ENCODE measurements around the gene CCN6.
"Not testable (repeated sequence)": the region's sequence is repeated elsewhere in the genome, so short reads cannot be mapped to it uniquely, and the experiment has no call there.

CCN6 gene

DNA sequence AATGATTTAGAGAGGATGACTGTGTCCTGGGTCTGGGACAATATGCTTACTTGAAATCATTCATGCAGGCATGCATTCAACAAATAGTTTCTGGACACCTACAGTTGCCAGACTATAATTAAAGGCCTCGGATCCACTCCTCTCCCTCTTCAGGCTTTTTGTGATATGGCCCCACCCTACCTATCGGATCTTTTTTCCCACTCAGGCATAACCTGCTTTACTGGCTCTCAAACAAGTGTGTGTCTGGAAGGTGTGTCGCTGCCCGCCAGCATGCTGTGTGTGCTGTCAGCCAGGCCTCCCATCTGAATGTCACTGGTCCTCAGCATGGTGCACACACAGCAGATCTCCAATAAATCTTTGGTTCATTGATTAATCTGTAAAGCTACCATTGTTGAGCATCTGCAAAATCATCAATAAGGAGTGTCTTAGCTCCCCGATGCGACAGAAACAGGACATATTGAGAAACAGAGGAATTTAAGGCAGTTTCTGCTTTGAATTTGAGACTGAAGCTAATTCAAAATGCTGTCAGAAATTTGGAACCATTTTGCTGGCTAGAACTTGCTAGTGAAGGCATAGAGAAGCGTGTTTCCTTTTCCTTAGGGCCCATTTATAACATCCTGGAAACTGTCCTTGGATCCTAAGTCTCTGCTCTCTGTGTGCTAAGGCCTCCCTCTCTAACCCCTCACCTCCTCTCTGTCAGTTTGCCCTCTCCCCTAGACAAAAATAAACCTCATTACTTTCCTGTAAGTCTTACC, 23.5 kb upstream of the CCN6 start:
- DNase-seq (ENCODE audit: low read depth): no peak

DNA sequence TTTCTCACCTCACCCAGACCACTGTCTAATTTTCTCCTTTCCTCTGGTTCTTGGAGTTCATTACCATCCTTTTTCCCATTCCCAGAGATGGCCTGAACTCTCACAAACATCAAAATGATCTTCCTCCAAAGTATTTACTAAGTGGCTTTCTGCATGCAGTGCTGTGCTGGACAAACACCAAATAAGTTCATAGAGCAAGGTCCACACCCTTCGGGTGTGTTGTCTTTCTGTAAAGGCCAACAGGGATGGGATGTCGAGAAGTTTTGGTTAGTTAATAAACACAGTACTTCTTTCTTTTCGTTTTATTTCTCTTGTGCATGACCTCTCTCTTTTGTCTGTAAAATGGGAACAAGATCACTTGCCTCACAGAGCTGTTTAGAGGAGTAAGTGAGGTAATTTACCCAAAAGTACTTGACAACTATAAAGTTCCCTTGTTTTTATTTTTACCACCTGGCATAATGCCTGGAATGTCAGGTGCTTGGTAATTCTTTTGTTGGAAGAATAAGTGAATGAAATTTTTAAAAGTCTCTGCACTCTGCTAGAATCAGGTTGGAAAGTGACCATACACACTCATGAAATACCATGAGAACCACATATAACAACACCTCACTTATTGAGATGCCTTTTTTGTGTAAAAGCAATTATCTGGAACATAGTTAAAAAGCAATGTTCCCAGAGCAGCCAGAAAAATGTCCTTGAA, 22.8 kb upstream of the CCN6 start:
- DNase-seq (ENCODE audit: low read depth): no peak

- DNase-seq (ENCODE audit: low read depth): no peak
Measured at GRCh38 chr6:112031960-112032359, 21.9 kb upstream of the CCN6 start.

DNA sequence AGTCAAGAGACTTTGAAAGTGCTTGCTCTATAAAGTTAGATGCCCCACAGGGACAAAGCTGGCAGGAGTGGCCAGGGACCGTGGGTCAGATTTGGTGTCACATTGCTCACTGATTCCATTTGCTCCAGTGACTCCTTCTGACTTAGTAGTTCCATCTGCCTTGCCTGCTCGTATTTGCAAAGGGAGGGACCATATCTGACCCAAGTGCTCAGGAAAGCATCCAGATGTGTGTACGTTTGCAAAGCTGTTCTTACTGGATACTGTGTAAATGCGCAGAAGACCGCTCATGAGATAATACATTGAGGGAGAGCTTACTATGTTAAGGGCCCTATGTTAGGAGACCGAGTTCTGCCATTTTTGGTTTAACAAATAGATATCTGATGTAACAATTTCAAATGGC, 21.2 kb upstream of the CCN6 start:
- no peak for DNase-seq (ENCODE audit: low read depth)

DNA sequence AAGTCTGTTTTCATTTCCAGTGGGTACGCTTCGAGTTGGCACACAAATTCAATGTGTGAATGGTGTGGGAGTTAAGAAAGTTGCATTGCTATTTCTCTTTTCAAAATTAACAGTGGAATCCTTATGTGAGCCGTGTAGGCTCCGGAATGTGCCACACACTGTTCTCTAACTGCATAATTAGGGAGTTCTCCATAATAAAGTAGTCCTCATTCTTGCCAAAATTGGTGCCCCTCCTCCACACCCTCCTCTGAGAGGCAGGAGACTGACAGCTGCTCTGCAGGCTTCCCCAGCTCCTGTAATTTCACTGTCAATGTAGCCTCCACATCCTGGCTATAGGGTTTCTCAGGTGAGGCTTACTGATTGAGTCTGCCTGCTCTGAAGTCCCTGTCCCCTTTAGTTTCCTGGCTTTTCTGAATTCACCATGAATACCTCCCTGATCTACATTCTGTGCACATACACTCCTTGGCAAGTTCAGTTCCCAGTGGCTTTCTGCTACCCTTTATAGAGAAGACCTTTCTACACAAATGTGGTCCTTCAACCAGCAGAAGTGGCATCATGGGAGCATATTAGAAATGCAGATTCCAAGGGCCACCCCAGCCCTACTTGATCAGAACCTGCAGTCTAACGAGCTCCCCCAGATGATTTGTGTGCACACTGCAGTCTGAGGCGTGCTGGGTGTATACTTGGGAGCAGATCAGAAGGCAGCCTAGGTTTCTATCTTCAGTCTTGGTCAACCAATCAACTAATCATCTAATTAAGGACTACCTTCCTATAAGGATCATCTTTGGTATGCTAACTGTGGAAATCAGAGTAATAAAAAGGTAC, 19.9 kb upstream of the CCN6 start:
- DNase-seq (ENCODE audit: low read depth): no peak

- DNase-seq (ENCODE audit: low read depth): no peak
Measured at GRCh38 chr6:112034616-112034995, 19.3 kb upstream of the CCN6 start.

DNA sequence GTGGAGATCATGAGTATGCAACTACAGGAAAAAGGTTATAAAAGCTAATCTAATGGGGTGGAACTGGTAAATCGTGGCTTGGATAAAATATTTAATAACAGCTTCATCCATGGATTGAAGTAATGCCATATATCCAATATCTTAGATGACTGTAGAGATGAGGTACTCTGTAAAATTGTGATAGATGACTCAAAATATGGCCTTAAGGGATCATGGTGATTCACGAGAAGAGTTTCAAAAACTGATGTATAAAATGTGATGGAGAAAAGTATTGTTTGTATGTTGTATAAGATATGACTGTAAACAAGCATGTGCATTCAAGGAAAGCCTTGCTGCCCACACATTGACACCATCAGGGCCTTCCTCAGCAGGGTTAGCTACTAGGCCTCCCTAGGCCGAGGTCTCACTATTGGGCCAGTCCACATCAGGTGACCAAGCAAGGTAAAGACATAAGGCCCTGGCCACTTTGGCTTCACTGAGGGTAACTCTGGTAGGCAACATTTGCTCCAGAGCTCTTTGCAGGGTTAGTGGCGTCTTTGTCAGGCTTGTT, 17.7 kb upstream of the CCN6 start:
- no peak for DNase-seq (ENCODE audit: low read depth)

GRCh38 chr6:112037783-112038216, 16.1 kb upstream of the CCN6 start:
- no peak for DNase-seq (ENCODE audit: low read depth)

- DNase-seq (ENCODE audit: low read depth): no peak
Measured at GRCh38 chr6:112038268-112038667, 15.6 kb upstream of the CCN6 start.

- no peak for DNase-seq (ENCODE audit: low read depth)
Measured at GRCh38 chr6:112038756-112039430, 15.0 kb upstream of the CCN6 start.

DNA sequence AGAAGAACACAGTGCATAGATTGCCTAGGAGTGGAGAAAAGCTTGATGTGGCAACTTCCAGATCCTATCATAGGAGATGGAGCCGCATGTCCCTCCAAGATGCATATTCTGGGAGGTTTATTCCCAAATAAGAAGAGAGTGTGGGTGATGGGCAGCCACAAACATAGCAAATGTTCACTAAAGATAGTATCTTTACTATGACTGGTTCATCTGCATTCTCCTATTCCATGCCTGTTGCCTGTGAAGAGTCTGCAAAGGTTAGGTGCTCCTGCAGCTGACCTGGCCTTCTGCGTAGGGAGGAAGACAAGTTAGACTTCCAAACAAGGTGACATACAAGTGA, 14.5 kb upstream of the CCN6 start:
- no peak for DNase-seq (ENCODE audit: low read depth)

DNA sequence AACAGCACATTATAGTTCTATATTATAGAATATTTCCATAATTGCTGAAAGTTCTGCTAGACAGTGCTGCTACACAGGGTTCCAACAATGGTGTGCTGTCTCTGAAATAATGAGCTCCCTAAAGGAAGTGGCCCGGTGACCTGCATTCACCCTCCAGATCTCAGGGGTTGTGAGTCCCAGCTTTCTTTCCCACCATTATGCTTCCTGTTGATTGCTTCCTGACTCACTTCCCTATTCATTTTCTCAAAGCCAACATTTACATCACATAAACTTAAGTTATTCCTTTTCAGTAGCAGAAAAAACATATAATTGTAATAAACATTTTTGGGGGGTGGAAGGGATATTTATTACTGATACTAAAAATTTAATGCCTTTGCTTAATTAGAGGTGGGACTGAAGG, 12.9 kb upstream of the CCN6 start:
- DNase-seq (ENCODE audit: low read depth): no peak

DNA sequence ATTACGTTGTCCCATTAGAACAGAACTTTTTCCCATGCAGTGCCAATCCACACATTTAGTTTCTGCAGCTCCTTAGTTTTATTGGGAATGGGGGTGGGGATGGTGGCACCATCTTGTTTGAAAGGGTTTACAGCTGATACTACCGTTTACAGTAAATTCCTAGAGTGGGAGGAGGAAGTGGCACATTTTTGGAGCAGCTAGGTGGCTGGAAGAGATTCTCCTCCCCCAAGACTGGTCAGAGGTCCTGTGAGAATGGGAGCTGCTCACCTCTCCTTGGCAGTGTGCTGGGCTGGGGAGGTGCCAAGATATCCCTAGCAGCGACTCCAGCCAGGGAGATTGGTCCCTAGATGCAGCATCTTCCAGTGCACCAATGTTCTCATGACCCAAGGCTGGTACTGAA, 12.4 kb upstream of the CCN6 start:
- no peak for DNase-seq (ENCODE audit: low read depth)

- peak; percentile 87 for DNase-seq (ENCODE audit: low read depth)
Measured at GRCh38 chr6:112043032-112044007, 10.6 kb upstream of the CCN6 start.

DNA sequence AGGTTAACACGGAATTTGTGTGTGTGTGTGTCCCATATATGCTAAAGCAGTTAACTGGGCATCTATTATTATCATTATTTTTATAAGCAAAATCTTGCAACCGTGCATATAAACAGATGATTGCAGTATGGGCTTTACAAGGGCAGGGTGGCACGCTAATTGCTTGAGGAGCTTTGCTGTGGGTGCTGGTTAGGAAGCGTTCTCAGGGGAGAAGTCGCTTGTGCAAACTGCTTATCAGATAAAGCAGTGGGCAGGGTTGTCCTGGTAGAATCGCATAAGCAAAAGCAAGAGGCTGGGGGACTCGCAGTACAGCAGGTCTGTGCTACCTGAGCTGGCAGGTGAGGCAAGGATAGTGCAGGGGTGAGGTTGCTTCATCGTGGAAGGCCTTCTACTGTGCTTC, 9.7 kb upstream of the CCN6 start:
- no peak for DNase-seq (ENCODE audit: low read depth)

- DNase-seq (ENCODE audit: low read depth): no peak
Measured at GRCh38 chr6:112044856-112045255, 9.0 kb upstream of the CCN6 start.

DNA sequence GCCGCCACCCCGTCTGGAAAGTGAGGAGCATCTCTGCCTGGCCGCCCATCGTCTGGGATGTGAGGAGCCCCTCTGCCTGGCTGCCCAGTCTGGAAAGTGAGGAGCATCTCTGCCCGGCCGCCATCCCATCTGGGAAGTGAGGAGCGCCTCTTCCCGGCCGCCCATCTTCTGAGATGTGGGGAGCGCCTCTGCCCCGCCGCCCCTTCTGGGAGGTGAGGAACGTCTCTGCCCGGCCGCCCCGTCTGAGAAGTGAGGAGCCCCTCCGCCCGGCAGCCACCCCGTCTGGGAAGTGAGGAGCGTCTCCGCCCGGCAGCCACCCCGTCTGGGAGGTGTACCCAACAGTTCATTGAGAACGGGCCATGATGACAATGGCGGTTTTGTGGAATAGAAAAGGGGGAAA, 6.4 kb upstream of the CCN6 start:
- not testable (repeated sequence) for DNase-seq (ENCODE audit: low read depth)

DNA sequence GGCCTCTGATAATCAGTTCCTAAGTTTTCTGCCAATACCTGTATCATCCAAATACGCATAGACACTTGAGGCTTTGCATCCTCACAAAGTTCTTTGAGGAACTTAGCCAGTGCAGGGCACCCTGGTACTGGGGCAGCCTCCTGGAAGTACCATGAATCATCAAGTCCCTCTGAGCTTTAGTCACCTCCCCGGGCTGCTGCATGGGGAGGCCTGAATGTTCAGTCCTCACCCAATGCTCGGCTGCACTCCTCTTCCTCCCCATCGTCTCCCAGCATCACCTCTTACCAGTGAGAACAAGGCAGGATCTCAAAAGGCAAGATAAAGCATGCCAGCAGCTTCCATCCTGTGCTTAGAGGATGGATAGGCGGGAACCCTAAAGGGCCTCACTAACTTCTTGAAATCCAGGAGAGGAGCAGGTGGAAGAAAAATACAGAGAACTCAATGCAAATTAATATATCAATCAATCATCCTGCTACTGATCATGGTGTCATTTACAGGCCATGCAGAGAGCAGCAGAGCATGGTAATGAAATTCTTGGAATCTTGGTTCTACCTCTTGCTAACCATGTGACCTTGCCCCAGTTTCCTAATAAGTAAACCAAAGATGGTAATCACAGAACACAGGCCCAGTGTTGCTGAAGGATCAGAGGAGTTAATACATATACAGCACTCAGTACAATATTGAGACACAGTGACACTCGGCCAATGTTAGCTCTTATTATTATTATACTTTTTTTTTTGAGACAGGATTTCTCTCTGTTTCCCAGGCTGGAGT, 4.7 kb upstream of the CCN6 start:
- DNase-seq (ENCODE audit: low read depth): no peak

DNA sequence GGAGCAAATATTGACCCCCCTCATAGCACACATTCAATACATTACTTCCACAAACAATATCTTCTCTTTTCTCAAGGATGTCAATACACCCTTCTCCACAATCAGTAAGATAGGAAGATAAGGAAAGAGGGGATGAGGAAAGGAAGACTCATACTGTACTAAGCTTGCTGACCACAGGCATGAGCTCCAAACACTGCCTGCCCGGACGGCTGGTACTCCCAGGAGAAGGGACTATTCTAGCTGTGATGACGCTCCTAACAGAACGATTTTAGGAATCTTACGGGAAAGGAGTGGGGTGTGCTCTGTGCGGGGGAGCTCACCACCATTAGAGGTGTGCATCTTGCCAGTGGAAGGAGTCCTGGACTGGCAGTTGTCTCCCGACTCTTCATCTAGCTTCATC, 3.9 kb upstream of the CCN6 start:
- no peak for DNase-seq (ENCODE audit: low read depth)

- DNase-seq (ENCODE audit: low read depth): no peak
Measured at GRCh38 chr6:112050429-112050828, 3.5 kb upstream of the CCN6 start.
